ENCODE data around the gene VPREB3.

Gene VPREB3

DNA sequence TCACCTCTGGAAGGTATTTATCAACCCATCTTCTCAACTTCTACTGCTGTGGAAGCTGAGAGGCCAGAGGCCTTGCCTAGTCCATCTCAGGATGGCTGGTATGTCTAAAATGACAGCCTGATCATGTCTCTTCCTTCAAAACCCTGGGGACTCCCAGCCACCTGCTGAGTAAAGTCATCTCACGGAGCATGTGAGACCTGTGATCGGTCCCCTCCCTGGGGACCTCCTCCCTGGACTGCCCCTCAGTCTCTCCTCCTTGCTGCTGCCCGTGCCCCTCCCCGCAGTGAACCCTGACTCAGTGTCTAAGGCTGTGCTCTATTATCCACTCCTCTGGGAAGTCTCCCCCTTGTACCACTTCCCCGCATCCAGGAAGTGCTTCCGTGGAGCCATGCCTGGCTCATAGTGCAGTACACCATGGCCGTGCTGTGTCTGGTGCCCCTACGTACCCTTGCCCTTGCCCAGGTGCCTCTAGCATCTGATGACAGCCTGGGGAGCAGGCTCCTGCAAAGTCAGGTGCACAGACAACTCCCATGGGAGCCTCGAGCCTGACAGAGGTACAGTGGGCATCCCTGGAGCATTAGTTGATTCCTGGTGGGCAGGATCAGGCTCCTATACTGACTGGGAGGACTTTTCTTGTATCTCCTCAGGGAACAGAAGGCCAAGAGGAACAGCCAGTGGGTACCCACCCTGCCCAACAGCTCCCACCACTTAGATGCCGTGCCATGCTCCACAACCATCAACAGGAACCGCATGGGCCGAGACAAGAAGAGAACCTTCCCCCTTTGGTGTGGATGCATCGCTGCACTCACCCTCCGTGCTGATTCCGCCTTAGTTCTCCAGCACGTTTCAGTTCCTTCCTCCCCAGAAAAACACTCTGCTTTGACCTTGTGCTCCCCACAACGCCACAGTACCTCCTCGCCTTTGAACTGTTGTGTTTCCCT is 46.3 kb upstream of the VPREB3 start:
- ATAC-seq (ENCODE audit: low read depth) (no peak), DNase-seq (ENCODE audit: low spot score) (no peak)
- Histone ChIP-seq H3K27me3 (ENCODE audit: insufficient read depth, poor library complexity, severe bottlenecking) (no peaks in the 10 kb centered on the region), H3K9me3 (ENCODE audit: severe bottlenecking) (no peaks in the 10 kb centered on the region), H3K27ac (ENCODE audit: poor library complexity, severe bottlenecking) (no peak overlapping the region), H3K4me1 (ENCODE audit: insufficient read depth, poor library complexity, severe bottlenecking) (no peaks in the 10 kb centered on the region), H3K4me3 (ENCODE audit: severe bottlenecking) (no peak overlapping the region), H3K36me3 (ENCODE audit: low read depth) (peaks cover 79% of the 10 kb centered on the region)
- TF ChIP-seq, protein P1, sequence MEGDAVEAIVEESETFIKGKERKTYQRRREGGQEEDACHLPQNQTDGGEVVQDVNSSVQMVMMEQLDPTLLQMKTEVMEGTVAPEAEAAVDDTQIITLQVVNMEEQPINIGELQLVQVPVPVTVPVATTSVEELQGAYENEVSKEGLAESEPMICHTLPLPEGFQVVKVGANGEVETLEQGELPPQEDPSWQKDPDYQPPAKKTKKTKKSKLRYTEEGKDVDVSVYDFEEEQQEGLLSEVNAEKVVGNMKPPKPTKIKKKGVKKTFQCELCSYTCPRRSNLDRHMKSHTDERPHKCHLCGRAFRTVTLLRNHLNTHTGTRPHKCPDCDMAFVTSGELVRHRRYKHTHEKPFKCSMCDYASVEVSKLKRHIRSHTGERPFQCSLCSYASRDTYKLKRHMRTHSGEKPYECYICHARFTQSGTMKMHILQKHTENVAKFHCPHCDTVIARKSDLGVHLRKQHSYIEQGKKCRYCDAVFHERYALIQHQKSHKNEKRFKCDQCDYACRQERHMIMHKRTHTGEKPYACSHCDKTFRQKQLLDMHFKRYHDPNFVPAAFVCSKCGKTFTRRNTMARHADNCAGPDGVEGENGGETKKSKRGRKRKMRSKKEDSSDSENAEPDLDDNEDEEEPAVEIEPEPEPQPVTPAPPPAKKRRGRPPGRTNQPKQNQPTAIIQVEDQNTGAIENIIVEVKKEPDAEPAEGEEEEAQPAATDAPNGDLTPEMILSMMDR (IDR thresholded peaks at IDR 0.05; ENCODE audit: poor library complexity, severe bottlenecking): no peak

DNA sequence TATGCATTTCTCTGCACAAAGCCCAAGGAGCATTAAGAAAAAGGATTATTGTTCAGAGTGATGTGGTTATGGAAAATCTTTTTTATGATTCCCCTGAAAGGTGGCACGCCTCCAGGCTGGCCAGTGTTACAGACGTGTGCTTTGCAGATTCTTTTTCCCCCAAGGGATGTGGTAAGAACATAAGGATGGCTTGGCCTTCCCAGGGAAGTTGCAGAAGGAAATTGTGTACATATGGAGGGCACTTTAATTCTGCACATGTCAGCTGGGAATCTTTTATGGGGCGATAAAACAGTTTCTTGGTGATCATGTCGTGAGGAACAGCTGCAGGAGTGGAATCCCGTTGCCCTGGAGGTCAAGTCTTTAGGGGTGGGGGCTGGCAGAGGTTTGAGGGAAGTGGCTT is 42.2 kb upstream of the VPREB3 start:
- H3K9me3 ChIP-seq (ENCODE audit: severe bottlenecking): no peaks in the 10 kb centered on the region
- peaks cover 74% of the 10 kb centered on the region for H3K36me3 ChIP-seq (ENCODE audit: low read depth)
- TF ChIP-seq, protein P1 (IDR thresholded peaks at IDR 0.05; ENCODE audit: poor library complexity, severe bottlenecking): no peak
- DNase-seq (ENCODE audit: low spot score): no peak
- no peak overlapping the region for H3K27ac ChIP-seq (ENCODE audit: poor library complexity, severe bottlenecking)
- H3K27me3 ChIP-seq (ENCODE audit: insufficient read depth, poor library complexity, severe bottlenecking): no peaks in the 10 kb centered on the region
- H3K4me1 ChIP-seq (ENCODE audit: insufficient read depth, poor library complexity, severe bottlenecking): no peaks in the 10 kb centered on the region
- no peak for ATAC-seq (ENCODE audit: low read depth)
- H3K4me3 ChIP-seq (ENCODE audit: severe bottlenecking): no peak overlapping the region

DNA sequence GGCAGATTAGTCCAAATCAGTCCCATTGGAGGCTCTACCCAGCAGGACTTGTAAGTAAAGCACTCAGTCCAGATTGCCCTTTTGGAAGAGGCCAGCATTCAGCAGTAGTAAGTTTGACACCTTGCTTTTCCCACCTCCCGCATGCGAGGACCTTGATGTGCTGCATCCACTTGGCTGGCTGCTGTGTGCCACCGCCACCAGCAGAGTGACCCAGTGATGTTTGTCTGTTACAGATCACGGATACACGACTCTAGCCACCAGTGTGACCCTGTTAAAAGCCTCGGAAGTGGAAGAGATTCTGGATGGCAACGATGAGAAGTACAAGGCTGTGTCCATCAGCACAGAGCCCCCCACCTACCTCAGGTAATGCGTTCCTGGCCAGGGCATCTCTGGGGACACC is 39.1 kb upstream of the VPREB3 start:
- DNase-seq (ENCODE audit: low spot score): no peak
- H3K27me3 ChIP-seq (ENCODE audit: insufficient read depth, poor library complexity, severe bottlenecking): no peaks in the 10 kb centered on the region
- H3K9me3 ChIP-seq (ENCODE audit: severe bottlenecking): no peaks in the 10 kb centered on the region
- ATAC-seq (ENCODE audit: low read depth): no peak
- H3K4me1 ChIP-seq (ENCODE audit: insufficient read depth, poor library complexity, severe bottlenecking): no peaks in the 10 kb centered on the region
- H3K36me3 ChIP-seq (ENCODE audit: low read depth): peaks cover 82% of the 10 kb centered on the region
- H3K4me3 ChIP-seq (ENCODE audit: severe bottlenecking): no peak overlapping the region
- H3K27ac ChIP-seq (ENCODE audit: poor library complexity, severe bottlenecking): no peak overlapping the region
- TF ChIP-seq, protein P1 (IDR thresholded peaks at IDR 0.05; ENCODE audit: poor library complexity, severe bottlenecking): no peak

DNA sequence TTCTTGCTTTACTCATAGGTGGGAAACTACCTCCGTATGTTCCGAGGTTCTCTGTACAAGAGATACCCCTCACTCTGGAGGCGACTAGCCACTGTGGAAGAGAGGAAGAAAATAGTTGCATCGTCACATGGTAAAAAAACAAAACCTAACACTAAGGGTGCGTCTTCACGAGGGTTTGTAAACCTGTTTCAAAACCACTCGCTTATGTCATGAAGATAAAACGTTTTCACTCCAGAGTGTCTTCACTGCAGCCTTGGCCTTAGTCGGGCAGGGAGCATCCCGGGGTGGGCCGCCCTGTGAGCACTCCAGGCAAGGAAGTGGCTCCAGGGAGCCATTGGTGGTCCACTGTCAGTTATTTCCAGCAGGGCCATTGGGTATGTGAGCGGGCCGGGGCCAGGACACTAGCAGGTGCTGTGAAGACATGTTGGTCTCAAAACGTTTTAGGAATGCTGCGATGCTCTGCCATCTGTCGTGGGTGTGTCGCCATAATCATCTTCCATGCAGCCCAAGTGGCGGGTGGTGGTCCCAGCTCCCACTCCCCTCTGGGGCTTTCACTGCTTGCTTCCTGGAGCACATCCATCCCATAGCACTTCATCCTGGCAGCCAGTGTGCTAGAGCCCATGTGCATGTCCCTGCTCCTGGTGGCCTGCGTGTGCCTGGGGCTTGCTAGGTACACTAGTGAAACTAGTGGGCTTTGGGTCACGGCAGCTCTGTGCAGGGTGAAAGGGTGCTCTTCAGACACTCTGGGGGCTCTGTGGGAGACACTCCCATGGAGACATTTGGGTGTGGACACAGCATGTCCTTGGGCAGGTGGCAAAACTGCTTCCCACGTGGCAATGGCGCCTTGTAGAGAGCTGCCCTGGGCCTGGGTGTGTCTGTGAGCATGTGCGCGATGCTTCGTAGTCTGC is 37.8 kb upstream of the VPREB3 start:
- no peak for ATAC-seq (ENCODE audit: low read depth)
- DNase-seq (ENCODE audit: low spot score): no peak
- Histone ChIP-seq H3K27me3 (ENCODE audit: insufficient read depth, poor library complexity, severe bottlenecking) (no peaks in the 10 kb centered on the region), H3K36me3 (ENCODE audit: low read depth) (peaks cover 76% of the 10 kb centered on the region), H3K4me1 (ENCODE audit: insufficient read depth, poor library complexity, severe bottlenecking) (no peaks in the 10 kb centered on the region), H3K4me3 (ENCODE audit: severe bottlenecking) (no peak overlapping the region), H3K9me3 (ENCODE audit: severe bottlenecking) (no peaks in the 10 kb centered on the region), H3K27ac (ENCODE audit: poor library complexity, severe bottlenecking) (no peak overlapping the region)
- TF ChIP-seq, protein P1 (IDR thresholded peaks at IDR 0.05; ENCODE audit: poor library complexity, severe bottlenecking): no peak
